HepG2 (cell line): ENCODE measurements around the gene EPB41L1. TPM values are rescaled to one million over a fixed set of nuclear protein-coding genes. Genes with fewer than 3 reads are reported as not detected.

Source experiments
- AGO1 ChIP-seq: fragments of 200-400 bp; formaldehyde crosslinking; IDR thresholded peaks from 2 replicates; pipeline ENCODE4 v1.6.1; 2017; ENCODE audit warnings: mild to moderate bottlenecking, low read depth, low read length, moderate library complexity; ENCODE audit not compliant: poor library complexity, severe bottlenecking
- ELF3 ChIP-seq: IDR thresholded peaks from 2 replicates; pipeline ENCODE4 v1.6.1; 2016; ENCODE audit warnings: missing genetic modification reagents, missing compliant biosample characterization
- FLYWCH1 ChIP-seq: sonication (generic); formaldehyde crosslinking; IDR thresholded peaks from 2 replicates; pipeline ENCODE4 v1.8.1; 2023; ENCODE audit warnings: mild to moderate bottlenecking, missing genetic modification reagents
- GTF2F1 ChIP-seq: fragments of 150-350 bp; IDR thresholded peaks from 2 replicates; pipeline ENCODE4 v1.6.1; 2014; ENCODE audit warnings: low read length
- HNF4A ChIP-seq: sonication (generic); formaldehyde crosslinking; IDR thresholded peaks from 2 replicates; pipeline ENCODE4 v1.4.0; 2020; ENCODE audit warnings: missing genetic modification reagents
- HNRNPK ChIP-seq: fragments of 200-400 bp; formaldehyde crosslinking; IDR thresholded peaks from 2 replicates; pipeline ENCODE4 v1.6.1; 2018; ENCODE audit warnings: low read length, low read depth, moderate library complexity, mild to moderate bottlenecking; ENCODE audit not compliant: poor library complexity, severe bottlenecking
- MED1 ChIP-seq: sonication (generic); formaldehyde crosslinking; IDR thresholded peaks from 2 replicates; pipeline ENCODE4 v1.4.0; 2020; ENCODE audit warnings: missing genetic modification reagents
- MTA3 ChIP-seq: sonication (generic); formaldehyde crosslinking; IDR thresholded peaks from 2 replicates; pipeline ENCODE4 v1.4.0; 2020; ENCODE audit warnings: missing genetic modification reagents
- PHB2 ChIP-seq: fragments of 450-650 bp; IDR thresholded peaks from 2 replicates; pipeline ENCODE4 v1.6.1; 2018; ENCODE audit not compliant: partially characterized antibody
- POGK ChIP-seq: sonication (generic); formaldehyde crosslinking; conservative IDR thresholded peaks from 2 replicates; pipeline ENCODE4 v1.8.0; 2022; ENCODE audit warnings: mild to moderate bottlenecking, moderate library complexity, missing genetic modification reagents
- RAD51 ChIP-seq: fragments of 450-650 bp; IDR thresholded peaks from 2 replicates; pipeline ENCODE4 v1.6.1; 2016; ENCODE audit warnings: borderline replicate concordance
- RARG ChIP-seq: sonication (generic); formaldehyde crosslinking; IDR thresholded peaks from 2 replicates; pipeline ENCODE4 v1.4.0; 2020; ENCODE audit warnings: low read depth, mild to moderate bottlenecking, missing genetic modification reagents
- TARDBP ChIP-seq: sonication (generic); formaldehyde crosslinking; IDR thresholded peaks from 2 replicates; pipeline ENCODE4 v1.8.0; 2022; ENCODE audit warnings: mild to moderate bottlenecking, missing genetic modification reagents
- ZC3H4 ChIP-seq: sonication (generic); formaldehyde crosslinking; IDR thresholded peaks from 2 replicates; pipeline ENCODE4 v1.4.0; 2020; ENCODE audit warnings: missing genetic modification reagents, borderline replicate concordance
- ZKSCAN1 ChIP-seq: fragments of 150-350 bp; IDR thresholded peaks from 2 replicates; pipeline ENCODE4 v1.6.1; 2014; ENCODE audit warnings: low read length
- ZNF224 ChIP-seq: sonication (generic); formaldehyde crosslinking; IDR thresholded peaks from 2 replicates; pipeline ENCODE4 v1.5.0; 2020; ENCODE audit warnings: mild to moderate bottlenecking, missing genetic modification reagents
- ZNF552 ChIP-seq: sonication (generic); formaldehyde crosslinking; IDR thresholded peaks from 2 replicates; pipeline ENCODE4 v1.9.0; 2022; ENCODE audit warnings: missing genetic modification reagents, mild to moderate bottlenecking, borderline replicate concordance
- ZNF672 ChIP-seq: sonication (generic); formaldehyde crosslinking; IDR thresholded peaks from 2 replicates; pipeline ENCODE4 v1.8.1; 2022; ENCODE audit warnings: missing genetic modification reagents
- ZNF782 ChIP-seq: sonication (generic); formaldehyde crosslinking; IDR thresholded peaks from 2 replicates; pipeline ENCODE4 v1.4.0; 2020; ENCODE audit warnings: missing genetic modification reagents, mild to moderate bottlenecking, borderline replicate concordance
- ZNF883 ChIP-seq: sonication (generic); formaldehyde crosslinking; IDR thresholded peaks from 2 replicates; pipeline ENCODE4 v1.5.1; 2020; ENCODE audit warnings: mild to moderate bottlenecking, missing genetic modification reagents; ENCODE audit errors: not compliant biosample characterization
- polyA plus RNA-seq, 8 experiments: library from polyadenylated mRNA; depleted of rRNA in 3 of 8; stranded (reverse) in 7 of 8; unstranded in 1 of 8; fragments of >200 nt; fragmentation: Illumina TruSeq in 4 of 8; extraction: Trizol in 4 of 8; gene quantifications; 2 replicates each; pipeline versions ENCODE4 v1.2.1 to v1.2.3, GENCODE V29; 2011 to 2016; ENCODE audit warnings: low read depth in 4 of 8, missing spikeins in 1 of 8, mixed read lengths in 1 of 8; ENCODE audit not compliant: insufficient read depth in 1 of 8
- total RNA-seq, 5 experiments: library from RNA; depleted of rRNA; stranded (reverse); fragments of >200 nt; fragmentation: Illumina TruSeq; extraction: Trizol; gene quantifications; 2 replicates each; pipeline ENCODE4 v1.2.3, GENCODE V29; 2016; ENCODE audit warnings: low read depth in 1 of 5
- TF ChIP-seq, protein P1 (sequence below): sonication (generic); formaldehyde crosslinking; IDR thresholded peaks from 2 replicates; pipeline ENCODE4 v1.9.0; 2021; ENCODE audit warnings: mild to moderate bottlenecking, missing genetic modification reagents
- TF ChIP-seq, protein P2 (sequence below): sonication (generic); formaldehyde crosslinking; IDR thresholded peaks from 2 replicates; pipeline ENCODE4 v1.4.0; 2020; ENCODE audit warnings: mild to moderate bottlenecking, missing genetic modification reagents

Gene EPB41L1
- total and polyA plus RNA-seq, 2 of the 13 experiments (the other 11 are each of a cell fraction or from before 2014, with no cell fraction given), result 16.7 to 39.0 TPM

GRCh38 chr20:36235892-36236785 lies 81.6 kb downstream of the EPB41L1 start, which contains the start of gene AAR2 (continued):
- TF ChIP-seq PHB2, result no peak
- peak; percentile 85 for TF ChIP-seq HNF4A (CRISPR knock-in tag)
- TF ChIP-seq, protein P1, sequence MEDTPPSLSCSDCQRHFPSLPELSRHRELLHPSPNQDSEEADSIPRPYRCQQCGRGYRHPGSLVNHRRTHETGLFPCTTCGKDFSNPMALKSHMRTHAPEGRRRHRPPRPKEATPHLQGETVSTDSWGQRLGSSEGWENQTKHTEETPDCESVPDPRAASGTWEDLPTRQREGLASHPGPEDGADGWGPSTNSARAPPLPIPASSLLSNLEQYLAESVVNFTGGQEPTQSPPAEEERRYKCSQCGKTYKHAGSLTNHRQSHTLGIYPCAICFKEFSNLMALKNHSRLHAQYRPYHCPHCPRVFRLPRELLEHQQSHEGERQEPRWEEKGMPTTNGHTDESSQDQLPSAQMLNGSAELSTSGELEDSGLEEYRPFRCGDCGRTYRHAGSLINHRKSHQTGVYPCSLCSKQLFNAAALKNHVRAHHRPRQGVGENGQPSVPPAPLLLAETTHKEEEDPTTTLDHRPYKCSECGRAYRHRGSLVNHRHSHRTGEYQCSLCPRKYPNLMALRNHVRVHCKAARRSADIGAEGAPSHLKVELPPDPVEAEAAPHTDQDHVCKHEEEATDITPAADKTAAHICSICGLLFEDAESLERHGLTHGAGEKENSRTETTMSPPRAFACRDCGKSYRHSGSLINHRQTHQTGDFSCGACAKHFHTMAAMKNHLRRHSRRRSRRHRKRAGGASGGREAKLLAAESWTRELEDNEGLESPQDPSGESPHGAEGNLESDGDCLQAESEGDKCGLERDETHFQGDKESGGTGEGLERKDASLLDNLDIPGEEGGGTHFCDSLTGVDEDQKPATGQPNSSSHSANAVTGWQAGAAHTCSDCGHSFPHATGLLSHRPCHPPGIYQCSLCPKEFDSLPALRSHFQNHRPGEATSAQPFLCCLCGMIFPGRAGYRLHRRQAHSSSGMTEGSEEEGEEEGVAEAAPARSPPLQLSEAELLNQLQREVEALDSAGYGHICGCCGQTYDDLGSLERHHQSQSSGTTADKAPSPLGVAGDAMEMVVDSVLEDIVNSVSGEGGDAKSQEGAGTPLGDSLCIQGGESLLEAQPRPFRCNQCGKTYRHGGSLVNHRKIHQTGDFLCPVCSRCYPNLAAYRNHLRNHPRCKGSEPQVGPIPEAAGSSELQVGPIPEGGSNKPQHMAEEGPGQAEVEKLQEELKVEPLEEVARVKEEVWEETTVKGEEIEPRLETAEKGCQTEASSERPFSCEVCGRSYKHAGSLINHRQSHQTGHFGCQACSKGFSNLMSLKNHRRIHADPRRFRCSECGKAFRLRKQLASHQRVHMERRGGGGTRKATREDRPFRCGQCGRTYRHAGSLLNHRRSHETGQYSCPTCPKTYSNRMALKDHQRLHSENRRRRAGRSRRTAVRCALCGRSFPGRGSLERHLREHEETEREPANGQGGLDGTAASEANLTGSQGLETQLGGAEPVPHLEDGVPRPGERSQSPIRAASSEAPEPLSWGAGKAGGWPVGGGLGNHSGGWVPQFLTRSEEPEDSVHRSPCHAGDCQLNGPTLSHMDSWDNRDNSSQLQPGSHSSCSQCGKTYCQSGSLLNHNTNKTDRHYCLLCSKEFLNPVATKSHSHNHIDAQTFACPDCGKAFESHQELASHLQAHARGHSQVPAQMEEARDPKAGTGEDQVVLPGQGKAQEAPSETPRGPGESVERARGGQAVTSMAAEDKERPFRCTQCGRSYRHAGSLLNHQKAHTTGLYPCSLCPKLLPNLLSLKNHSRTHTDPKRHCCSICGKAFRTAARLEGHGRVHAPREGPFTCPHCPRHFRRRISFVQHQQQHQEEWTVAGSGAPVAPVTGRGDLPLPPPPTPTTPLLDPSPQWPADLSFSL (CRISPR knock-in tag), result no peak
- TF ChIP-seq ZNF552 (CRISPR knock-in tag), result peak; percentile 95
- peak; percentile 91 for TF ChIP-seq ZNF883 (CRISPR knock-in tag)
- TF ChIP-seq ELF3 (CRISPR knock-in tag), result peak; percentile 96
- peak; percentile 95 for TF ChIP-seq TARDBP (CRISPR knock-in tag)
- peak; percentile 66; the same call in 1 of the 2 replicates for TF ChIP-seq GTF2F1
- peak; percentile 99 for TF ChIP-seq ZNF224 (CRISPR knock-in tag)
- no peak for TF ChIP-seq RAD51
- TF ChIP-seq HNRNPK, result no peak
- TF ChIP-seq, protein P2, sequence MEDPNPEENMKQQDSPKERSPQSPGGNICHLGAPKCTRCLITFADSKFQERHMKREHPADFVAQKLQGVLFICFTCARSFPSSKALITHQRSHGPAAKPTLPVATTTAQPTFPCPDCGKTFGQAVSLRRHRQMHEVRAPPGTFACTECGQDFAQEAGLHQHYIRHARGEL (CRISPR knock-in tag), result peak; percentile 77; the same call in 1 of the 2 replicates
- TF ChIP-seq ZC3H4, result 0 out of 2 replicates have a peak, but pooled peaks have one; percentile 44
- peak; percentile 89 for TF ChIP-seq AGO1
- TF ChIP-seq MTA3 (CRISPR knock-in tag), result no peak
- peak; percentile 93; the same call in 1 of the 2 replicates for TF ChIP-seq FLYWCH1
- peak; percentile 89 for TF ChIP-seq ZNF782 (CRISPR knock-in tag)
- TF ChIP-seq ZNF672 (CRISPR knock-in tag), result peak; percentile 90; the same call in 1 of the 2 replicates
- peak; percentile 92; the same call in 1 of the 2 replicates for TF ChIP-seq POGK (CRISPR knock-in tag)
- peak; percentile 89 for TF ChIP-seq MED1
- peak; percentile 62 for TF ChIP-seq ZKSCAN1
- no peak for TF ChIP-seq RARG
